Measurements from ENCODE around the gene IFT81.

IFT81 gene

DNA sequence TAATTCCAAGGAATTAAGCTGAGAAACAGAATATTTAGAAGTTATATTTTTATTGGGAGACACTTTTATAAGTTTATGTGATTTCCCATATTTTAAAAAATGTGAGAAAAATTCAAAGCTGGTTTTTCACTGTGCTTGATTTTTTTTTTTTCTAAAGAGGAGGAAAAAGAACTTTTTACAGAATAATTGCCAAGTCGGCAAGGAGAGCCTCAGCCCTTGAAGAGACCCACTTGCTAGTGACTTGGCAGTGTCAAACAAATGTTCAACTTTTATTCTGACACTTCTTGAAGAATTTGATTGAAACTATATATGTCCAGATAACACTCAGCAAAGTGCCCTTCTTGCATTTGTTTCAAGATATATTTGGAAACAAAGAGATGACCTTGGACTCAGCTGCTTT is 104.6 kb downstream of the IFT81 start:
- H3K36me3 ChIP-seq (ENCODE audit: insufficient read depth, insufficient read length, low read length) = no peaks in the 10 kb centered on the region
- no peaks in the 10 kb centered on the region for H3K4me1 ChIP-seq (ENCODE audit: insufficient read depth, insufficient read length)
- H3K9me3 ChIP-seq (ENCODE audit: insufficient read depth, low read length) = no peaks in the 10 kb centered on the region
- no peak for DNase-seq (ENCODE audit: low read depth, low spot score)
- H3K4me3 ChIP-seq (ENCODE audit: insufficient read length, low read depth) = no peak overlapping the region
- no peak overlapping the region for H3K9ac ChIP-seq (ENCODE audit: insufficient read length, low read depth)
- no peak for TF ChIP-seq YY1 (IDR thresholded peaks at IDR 0.05; ENCODE audit: insufficient read depth, insufficient read length)
- no peaks in the 10 kb centered on the region for H3K27me3 ChIP-seq (ENCODE audit: insufficient read depth, insufficient read length)

DNA sequence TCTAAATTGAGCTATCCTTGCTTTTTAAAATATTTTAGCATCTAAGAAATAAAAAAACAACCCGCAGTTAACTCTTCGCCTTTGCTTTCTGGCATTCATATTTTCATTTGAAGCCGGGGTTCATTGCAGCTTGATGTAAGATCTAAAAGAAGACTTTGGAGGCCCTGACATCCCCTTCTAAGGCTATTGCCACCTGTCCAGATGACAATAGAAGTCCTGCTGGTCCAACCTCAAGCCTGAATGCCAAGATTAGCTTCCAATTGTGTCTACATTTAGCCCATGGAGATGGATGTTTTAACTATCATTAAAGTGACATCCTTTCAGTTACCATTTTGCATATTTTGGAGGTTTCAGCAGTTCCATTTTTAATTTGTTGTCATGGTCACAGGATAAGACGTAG is 105.3 kb downstream of the IFT81 start:
- no peak overlapping the region for H3K9ac ChIP-seq (ENCODE audit: insufficient read length, low read depth)
- no peaks in the 10 kb centered on the region for H3K36me3 ChIP-seq (ENCODE audit: insufficient read depth, insufficient read length, low read length)
- H3K27me3 ChIP-seq (ENCODE audit: insufficient read depth, insufficient read length) = no peaks in the 10 kb centered on the region
- TF ChIP-seq ZNF274 (IDR thresholded peaks at IDR 0.05; ENCODE audit: low read depth, low read length) = no peak
- H3K9me3 ChIP-seq (ENCODE audit: insufficient read depth, low read length) = no peaks in the 10 kb centered on the region
- DNase-seq (ENCODE audit: low read depth, low spot score) = no peak
- no peak overlapping the region for H3K4me3 ChIP-seq (ENCODE audit: insufficient read length, low read depth)
- H3K4me1 ChIP-seq (ENCODE audit: insufficient read depth, insufficient read length) = no peaks in the 10 kb centered on the region

DNA sequence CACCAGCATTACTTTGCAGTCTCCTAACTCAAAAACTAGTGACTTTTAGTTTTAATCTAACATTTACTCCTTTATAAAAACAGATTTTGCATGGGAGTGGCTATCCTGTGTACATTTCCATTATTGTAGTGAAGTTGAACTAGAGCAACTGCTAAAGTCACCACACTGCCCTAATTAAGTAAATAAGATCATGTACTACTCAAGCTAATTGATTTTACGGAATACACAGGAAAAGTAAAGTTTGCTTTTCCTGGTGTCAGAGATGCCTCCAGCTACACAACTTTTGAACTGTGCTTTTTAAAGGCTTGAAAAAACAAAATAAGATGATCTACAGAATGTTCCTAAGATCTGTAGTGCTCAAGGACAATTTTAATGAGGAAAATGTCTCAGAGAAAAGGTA is 106.5 kb downstream of the IFT81 start:
- Histone ChIP-seq H3K9ac (ENCODE audit: insufficient read length, low read depth) (no peak overlapping the region), H3K4me1 (ENCODE audit: insufficient read depth, insufficient read length) (no peaks in the 10 kb centered on the region), H3K36me3 (ENCODE audit: insufficient read depth, insufficient read length, low read length) (no peaks in the 10 kb centered on the region), H3K4me3 (ENCODE audit: insufficient read length, low read depth) (no peak overlapping the region), H3K9me3 (ENCODE audit: insufficient read depth, low read length) (no peaks in the 10 kb centered on the region), H3K27me3 (ENCODE audit: insufficient read depth, insufficient read length) (no peaks in the 10 kb centered on the region)
- TF ChIP-seq ZNF274 (IDR thresholded peaks at IDR 0.05; ENCODE audit: low read depth, low read length) (no peak), SUZ12 (IDR thresholded peaks at IDR 0.05; ENCODE audit: extremely low read depth, insufficient read depth, insufficient read length) (no peak), YY1 (IDR thresholded peaks at IDR 0.05; ENCODE audit: insufficient read depth, insufficient read length) (no peak)
- DNase-seq (ENCODE audit: low read depth, low spot score) = no peak

DNA sequence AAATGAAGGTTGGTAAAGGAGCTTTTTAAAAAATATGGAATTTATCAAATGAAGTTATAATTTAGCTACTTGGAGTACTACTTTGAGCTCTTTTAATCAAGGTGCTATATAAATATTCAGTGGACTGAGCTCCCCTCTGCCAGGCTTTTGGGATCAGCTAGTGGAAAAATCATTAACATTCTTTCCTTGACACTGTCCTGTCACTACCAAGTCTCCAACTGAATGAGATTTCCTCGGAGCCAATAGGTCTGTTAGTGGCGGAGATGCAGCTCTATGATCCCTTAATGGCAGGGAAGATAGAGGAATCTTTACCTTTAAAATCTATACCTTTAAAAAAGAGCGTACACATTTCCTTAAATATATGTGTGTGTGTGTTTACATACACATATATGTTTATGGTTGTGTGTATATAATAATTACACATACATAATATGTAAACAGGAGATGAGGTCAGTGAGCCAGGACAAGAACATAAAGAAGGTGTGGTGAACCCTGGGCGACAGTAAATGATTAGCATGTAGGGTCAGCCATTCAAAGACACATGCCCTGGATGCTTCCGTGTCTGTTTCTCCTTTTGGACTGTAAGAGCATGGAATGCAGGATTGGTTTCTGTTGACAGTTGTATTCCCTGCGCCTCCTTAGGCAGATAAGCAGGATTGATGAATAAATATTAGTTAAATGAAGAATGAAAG is 109.2 kb downstream of the IFT81 start:
- TF ChIP-seq ZNF274 (IDR thresholded peaks at IDR 0.05; ENCODE audit: low read depth, low read length) = no peak
- TF ChIP-seq YY1 (IDR thresholded peaks at IDR 0.05; ENCODE audit: insufficient read depth, insufficient read length) = no peak
- TF ChIP-seq SUZ12 (IDR thresholded peaks at IDR 0.05; ENCODE audit: extremely low read depth, insufficient read depth, insufficient read length) = no peak
- H3K4me1 ChIP-seq (ENCODE audit: insufficient read depth, insufficient read length) = no peaks in the 10 kb centered on the region
- H3K4me3 ChIP-seq (ENCODE audit: insufficient read length, low read depth) = no peak overlapping the region
- no peaks in the 10 kb centered on the region for H3K36me3 ChIP-seq (ENCODE audit: insufficient read depth, insufficient read length, low read length)
- DNase-seq (ENCODE audit: low read depth, low spot score) = no peak
- no peak overlapping the region for H3K9ac ChIP-seq (ENCODE audit: insufficient read length, low read depth)
- no peaks in the 10 kb centered on the region for H3K27me3 ChIP-seq (ENCODE audit: insufficient read depth, insufficient read length)
- H3K9me3 ChIP-seq (ENCODE audit: insufficient read depth, low read length) = no peaks in the 10 kb centered on the region

DNA sequence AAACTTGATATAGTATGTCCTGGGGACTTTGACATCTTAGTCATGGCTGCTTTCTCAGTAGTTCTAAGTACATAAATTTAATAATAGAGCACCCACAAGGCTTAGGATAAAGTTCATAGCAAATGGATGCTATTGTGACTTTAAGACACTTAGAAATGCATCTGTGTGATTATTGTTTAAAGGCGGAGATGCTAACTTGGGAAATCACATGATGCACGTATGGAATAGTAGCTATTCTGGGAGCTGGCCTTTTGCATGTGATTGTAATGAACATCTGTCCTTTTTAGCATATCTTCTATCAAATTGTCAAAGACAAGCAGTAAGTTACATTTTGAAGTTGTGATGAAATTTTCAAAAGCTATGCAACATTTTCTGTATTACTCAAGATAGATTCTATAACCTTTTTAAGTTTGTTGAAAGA is 110.2 kb downstream of the IFT81 start:
- H3K27me3 ChIP-seq (ENCODE audit: insufficient read depth, insufficient read length) = no peaks in the 10 kb centered on the region
- H3K9me3 ChIP-seq (ENCODE audit: insufficient read depth, low read length) = no peaks in the 10 kb centered on the region
- H3K4me3 ChIP-seq (ENCODE audit: insufficient read length, low read depth) = no peak overlapping the region
- TF ChIP-seq SUZ12 (IDR thresholded peaks at IDR 0.05; ENCODE audit: extremely low read depth, insufficient read depth, insufficient read length) = no peak
- TF ChIP-seq ZNF274 (IDR thresholded peaks at IDR 0.05; ENCODE audit: low read depth, low read length) = no peak
- no peak for TF ChIP-seq YY1 (IDR thresholded peaks at IDR 0.05; ENCODE audit: insufficient read depth, insufficient read length)
- H3K4me1 ChIP-seq (ENCODE audit: insufficient read depth, insufficient read length) = no peaks in the 10 kb centered on the region
- H3K36me3 ChIP-seq (ENCODE audit: insufficient read depth, insufficient read length, low read length) = no peaks in the 10 kb centered on the region
- no peak overlapping the region for H3K9ac ChIP-seq (ENCODE audit: insufficient read length, low read depth)
- DNase-seq (ENCODE audit: low read depth, low spot score) = no peak

DNA sequence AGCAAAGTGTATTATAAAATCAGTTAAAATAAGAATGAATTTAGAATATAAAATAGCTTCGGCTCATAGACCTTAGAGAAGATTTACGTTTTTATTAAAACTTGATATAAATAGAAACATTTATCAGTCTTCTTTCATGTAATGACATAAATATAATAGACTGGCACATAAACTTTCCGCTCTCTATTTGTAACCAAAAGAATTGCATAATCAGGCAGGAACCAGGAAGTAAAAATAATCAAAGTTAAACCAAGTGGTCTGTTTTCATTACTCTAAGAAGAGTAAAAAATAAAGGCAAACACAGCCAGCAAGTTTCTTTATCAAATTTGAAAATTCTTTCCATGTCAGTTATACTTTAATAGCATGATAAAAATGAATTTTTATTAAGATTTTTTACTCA is 110.6 kb downstream of the IFT81 start:
- Histone ChIP-seq H3K4me3 (ENCODE audit: insufficient read length, low read depth) (no peak overlapping the region), H3K27me3 (ENCODE audit: insufficient read depth, insufficient read length) (no peaks in the 10 kb centered on the region), H3K4me1 (ENCODE audit: insufficient read depth, insufficient read length) (no peaks in the 10 kb centered on the region), H3K36me3 (ENCODE audit: insufficient read depth, insufficient read length, low read length) (no peaks in the 10 kb centered on the region), H3K9ac (ENCODE audit: insufficient read length, low read depth) (no peak overlapping the region), H3K9me3 (ENCODE audit: insufficient read depth, low read length) (no peaks in the 10 kb centered on the region)
- DNase-seq (ENCODE audit: low read depth, low spot score) = no peak
- no peak for TF ChIP-seq SUZ12 (IDR thresholded peaks at IDR 0.05; ENCODE audit: extremely low read depth, insufficient read depth, insufficient read length)
- no peak for TF ChIP-seq YY1 (IDR thresholded peaks at IDR 0.05; ENCODE audit: insufficient read depth, insufficient read length)
- no peak for TF ChIP-seq ZNF274 (IDR thresholded peaks at IDR 0.05; ENCODE audit: low read depth, low read length)

DNA sequence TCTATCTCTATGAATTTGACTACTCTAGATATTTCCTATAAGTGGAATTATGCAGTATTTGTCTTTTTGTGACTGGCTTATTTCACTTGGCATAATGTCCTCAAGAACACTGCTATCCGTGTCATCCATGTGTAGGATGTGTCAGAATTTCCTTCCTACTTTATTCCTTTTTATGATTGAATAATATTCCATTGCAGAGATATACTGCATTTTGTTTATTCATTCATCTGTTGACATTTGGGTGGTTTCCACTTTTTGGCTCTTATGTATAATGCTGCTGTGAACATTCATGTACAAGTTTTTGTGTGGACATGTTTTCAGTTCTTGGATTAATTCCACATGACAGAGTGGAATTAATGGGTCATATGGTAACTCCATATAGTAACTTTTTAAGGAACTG is 111.2 kb downstream of the IFT81 start:
- Histone ChIP-seq H3K9me3 (ENCODE audit: insufficient read depth, low read length) (no peaks in the 10 kb centered on the region), H3K9ac (ENCODE audit: insufficient read length, low read depth) (no peak overlapping the region), H3K27me3 (ENCODE audit: insufficient read depth, insufficient read length) (no peaks in the 10 kb centered on the region), H3K36me3 (ENCODE audit: insufficient read depth, insufficient read length, low read length) (no peaks in the 10 kb centered on the region), H3K4me3 (ENCODE audit: insufficient read length, low read depth) (no peak overlapping the region), H3K4me1 (ENCODE audit: insufficient read depth, insufficient read length) (no peaks in the 10 kb centered on the region)
- no peak for DNase-seq (ENCODE audit: low read depth, low spot score)
- TF ChIP-seq ZNF274 (IDR thresholded peaks at IDR 0.05; ENCODE audit: low read depth, low read length) (no peak), SUZ12 (IDR thresholded peaks at IDR 0.05; ENCODE audit: extremely low read depth, insufficient read depth, insufficient read length) (no peak), YY1 (IDR thresholded peaks at IDR 0.05; ENCODE audit: insufficient read depth, insufficient read length) (no peak)

DNA sequence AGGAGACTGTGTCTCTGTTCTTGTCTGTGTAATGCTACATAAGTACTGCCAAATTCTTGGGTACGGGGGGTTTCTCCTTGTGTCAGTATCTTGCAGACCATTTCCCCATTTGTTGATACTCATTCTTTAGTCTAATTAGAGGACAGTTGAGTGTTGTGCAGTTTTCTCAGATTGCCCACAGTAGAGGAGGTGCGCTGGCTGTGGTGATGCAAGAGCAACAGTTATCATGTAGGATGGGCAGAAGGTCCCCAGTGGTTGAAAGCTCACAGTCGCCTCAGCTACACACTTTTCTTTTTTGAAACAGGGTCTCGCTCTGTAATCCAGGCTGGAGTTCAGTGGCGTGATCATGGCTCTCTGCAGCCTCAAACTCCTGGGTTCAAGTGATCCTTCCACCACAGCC is 119.1 kb downstream of the IFT81 start:
- DNase-seq (ENCODE audit: low read depth, low spot score) = no peak
- peaks cover 3% of the 10 kb centered on the region for H3K4me1 ChIP-seq (ENCODE audit: insufficient read depth, insufficient read length)
- no peaks in the 10 kb centered on the region for H3K9me3 ChIP-seq (ENCODE audit: insufficient read depth, low read length)
- TF ChIP-seq SUZ12 (IDR thresholded peaks at IDR 0.05; ENCODE audit: extremely low read depth, insufficient read depth, insufficient read length) (no peak), YY1 (IDR thresholded peaks at IDR 0.05; ENCODE audit: insufficient read depth, insufficient read length) (no peak), ZNF274 (IDR thresholded peaks at IDR 0.05; ENCODE audit: low read depth, low read length) (no peak)
- no peaks in the 10 kb centered on the region for H3K36me3 ChIP-seq (ENCODE audit: insufficient read depth, insufficient read length, low read length)
- no peak overlapping the region for H3K4me3 ChIP-seq (ENCODE audit: insufficient read length, low read depth)
- no peak overlapping the region for H3K9ac ChIP-seq (ENCODE audit: insufficient read length, low read depth)
- H3K27me3 ChIP-seq (ENCODE audit: insufficient read depth, insufficient read length) = no peaks in the 10 kb centered on the region
